Hepatocyte (in vitro differentiated cells): ENCODE measurements around the gene CDH4. TPM values are rescaled to one million over a fixed set of nuclear protein-coding genes. Genes with fewer than 3 reads are reported as not detected.

Experiments
- DNase-seq: peaks from one replicate; pipeline ENCODE4 v3.0.0-alpha.2; 2016; ENCODE audit warnings: low spot score
- H2AFZ ChIP-seq: fragments of 200-600 bp; sonication (generic); 2 replicates; pipeline ENCODE4 v1.6.0; 2016; ENCODE audit warnings: antibody characterized with exemption, mild to moderate bottlenecking
- H3K27ac ChIP-seq: fragments of 200-600 bp; sonication (generic); 2 replicates; pipeline ENCODE4 v1.5.1; 2016; ENCODE audit warnings: mild to moderate bottlenecking
- H3K27me3 ChIP-seq: fragments of 200-600 bp; sonication (generic); 2 replicates; pipeline ENCODE4 v1.6.1; 2016
- H3K36me3 ChIP-seq: fragments of 200-600 bp; sonication (generic); replicated peaks from 2 replicates; pipeline ENCODE4 v1.5.1; 2016; ENCODE audit warnings: low read depth; ENCODE audit not compliant: insufficient read depth
- H3K4me1 ChIP-seq: fragments of 200-600 bp; sonication (generic); 2 replicates; pipeline ENCODE4 v1.5.1; 2016; ENCODE audit warnings: mild to moderate bottlenecking, moderate library complexity; ENCODE audit not compliant: insufficient read depth
- H3K4me2 ChIP-seq: fragments of 200-600 bp; sonication (generic); 2 replicates; pipeline ENCODE4 v1.6.0; 2016
- H3K4me3 ChIP-seq: fragments of 200-600 bp; sonication (generic); 2 replicates; pipeline ENCODE4 v1.5.1; 2016; ENCODE audit warnings: mild to moderate bottlenecking
- H3K79me2 ChIP-seq: fragments of 200-600 bp; sonication (generic); 2 replicates; pipeline ENCODE4 v1.6.0; 2017; ENCODE audit warnings: mild to moderate bottlenecking
- H3K9me2 ChIP-seq: fragments of 200-600 bp; sonication (generic); replicated peaks from 2 replicates; pipeline ENCODE4 v1.6.0; 2017; ENCODE audit warnings: mild to moderate bottlenecking; ENCODE audit not compliant: insufficient read depth
- H3K9me3 ChIP-seq: fragments of 200-600 bp; sonication (generic); 2 replicates; pipeline ENCODE4 v1.5.1; 2016; ENCODE audit warnings: low read depth, mild to moderate bottlenecking
- H4K20me1 ChIP-seq: fragments of 200-600 bp; sonication (generic); 2 replicates; pipeline ENCODE4 v1.6.0; 2016; ENCODE audit warnings: mild to moderate bottlenecking; ENCODE audit not compliant: insufficient read depth, poor library complexity, severe bottlenecking
- CTCF ChIP-seq: fragments of 200-600 bp; sonication (generic); IDR thresholded peaks from 2 replicates; pipeline ENCODE4 v1.5.1; 2016; ENCODE audit warnings: antibody characterized with exemption, mild to moderate bottlenecking; ENCODE audit not compliant: poor library complexity
- EZH2 ChIP-seq: fragments of 200-600 bp; sonication (generic); IDR thresholded peaks from 2 replicates; pipeline ENCODE4 v1.6.1; 2016; ENCODE audit warnings: antibody characterized with exemption, mild to moderate bottlenecking, borderline replicate concordance
- EZH2phosphoT487 ChIP-seq: fragments of 200-600 bp; sonication (generic); IDR thresholded peaks from one replicate; pipeline ENCODE4 v1.6.1; 2018; ENCODE audit warnings: antibody characterized with exemption, mild to moderate bottlenecking, low read depth, moderate library complexity; ENCODE audit not compliant: unreplicated experiment, severe bottlenecking
- WGBS: methylation state at CpG from one replicate; pipeline ENCODE4 v1.1.6; 2016; ENCODE audit warnings: low lambda C conversion rate; ENCODE audit errors: missing lambda C conversion rate; 5-methylcytosine and 5-hydroxymethylcytosine counted together
- polyA plus RNA-seq: library from polyadenylated mRNA; unstranded; fragments of >200 nt; fragmentation: Nextera tagmentation; extraction: Ambion mirVana; gene quantifications from 2 replicates; pipeline ENCODE4 v1.2.1, GENCODE V29; 2016
- total RNA-seq: library from RNA; depleted of rRNA; stranded (reverse); fragments of >200 nt; gene quantifications from 2 replicates; pipeline ENCODE4 v1.2.3, GENCODE V29; 2014

The CDH4 gene
- total and polyA plus RNA-seq, 2 experiments from 2014 or later: 0.53 to 0.73 TPM

- Histone ChIP-seq H3K79me2 (no peaks in the 10 kb centered on the region), H3K9me3 (no peaks in the 10 kb centered on the region), H3K4me3 (no peak overlapping the region), H4K20me1 (no peaks in the 10 kb centered on the region), H2AFZ (no peak overlapping the region), H3K27ac (no peak overlapping the region), H3K27me3 (no peaks in the 10 kb centered on the region), H3K4me1 (no peaks in the 10 kb centered on the region), H3K9me2 (no peaks in the 10 kb centered on the region), H3K36me3 (no peaks in the 10 kb centered on the region), H3K4me2 (no peak overlapping the region)
- DNase-seq: no peak
- no peak for TF ChIP-seq CTCF
- TF ChIP-seq EZH2phosphoT487: no peak
- TF ChIP-seq EZH2: no peak
- WGBS: 96% methylated on average over 15 of the region's 15 CpGs
These were observed 363.7 kb downstream of the CDH4 start for GRCh38 chr20:61615806-61616205.

GRCh38 chr20:61619751-61620150, 367.7 kb downstream of the CDH4 start:
- TF ChIP-seq EZH2phosphoT487: no peak
- TF ChIP-seq EZH2: no peak
- no peak for TF ChIP-seq CTCF

GRCh38 chr20:61620174-61620573, 368.1 kb downstream of the CDH4 start:
- Histone ChIP-seq H3K4me2 (no peak overlapping the region), H3K4me1 (no peaks in the 10 kb centered on the region), H3K9me3 (no peaks in the 10 kb centered on the region), H3K4me3 (no peak overlapping the region), H3K27ac (no peak overlapping the region), H2AFZ (no peak overlapping the region), H3K27me3 (no peaks in the 10 kb centered on the region), H3K9me2 (no peaks in the 10 kb centered on the region), H4K20me1 (no peaks in the 10 kb centered on the region), H3K79me2 (no peaks in the 10 kb centered on the region), H3K36me3 (no peaks in the 10 kb centered on the region)
- DNase-seq: no peak
- 64% methylated on average over 1 of the region's 1 CpG for WGBS
- TF ChIP-seq EZH2: no peak
- no peak for TF ChIP-seq EZH2phosphoT487

More at GRCh38 chr20:61619751-61620150, 367.7 kb downstream of the CDH4 start:
- Histone ChIP-seq H3K79me2 (no peaks in the 10 kb centered on the region), H2AFZ (no peak overlapping the region), H3K9me2 (no peaks in the 10 kb centered on the region), H3K9me3 (no peaks in the 10 kb centered on the region), H3K27me3 (no peaks in the 10 kb centered on the region), H3K4me3 (no peak overlapping the region), H3K36me3 (no peaks in the 10 kb centered on the region), H3K4me2 (no peak overlapping the region), H4K20me1 (no peaks in the 10 kb centered on the region), H3K27ac (no peak overlapping the region), H3K4me1 (no peaks in the 10 kb centered on the region)
- WGBS: 97% methylated on average over 9 of the region's 10 CpGs
- DNase-seq: no peak

- Histone ChIP-seq H2AFZ (no peak overlapping the region), H3K27me3 (no peaks in the 10 kb centered on the region), H3K4me1 (no peaks in the 10 kb centered on the region), H3K9me3 (no peaks in the 10 kb centered on the region), H3K36me3 (no peaks in the 10 kb centered on the region), H3K9me2 (no peaks in the 10 kb centered on the region), H3K27ac (no peak overlapping the region), H3K79me2 (no peaks in the 10 kb centered on the region), H4K20me1 (no peaks in the 10 kb centered on the region), H3K4me2 (no peak overlapping the region), H3K4me3 (no peak overlapping the region)
- TF ChIP-seq EZH2phosphoT487 (no peak), CTCF (no peak), EZH2 (no peak)
- WGBS: 83% methylated on average over 19 of the region's 19 CpGs
- DNase-seq: no peak
These were observed 369.1 kb downstream of the CDH4 start for GRCh38 chr20:61621035-61621730.
